Activated CD4-positive, alpha-beta T cell treated with anti-CD3 and anti-CD28 coated beads for 24 hours (primary cell): ENCODE results near the gene PODN.

Experiments used
- DNase-seq, 2 donors: peaks; one replicate each; pipeline ENCODE4 v3.0.0-alpha.2; 2020; ENCODE audit warnings: low read depth in 2 of 2

PODN gene

GRCh38 chr1:53114581-53115400, 52.8 kb downstream of the PODN start:
- DNase-seq, result no peak

GRCh38 chr1:53115403-53116306, 53.6 kb downstream of the PODN start:
- DNase-seq, result no peak

- DNase-seq, result no peak
Measured at GRCh38 chr1:53116307-53116810, 54.3 kb downstream of the PODN start.

GRCh38 chr1:53116933-53117600, 55.1 kb downstream of the PODN start:
- no peak for DNase-seq

GRCh38 chr1:53117836-53118235, 55.8 kb downstream of the PODN start:
- DNase-seq, result no peak

GRCh38 chr1:53120659-53121058, 58.6 kb downstream of the PODN start:
- DNase-seq, result no peak

- DNase-seq, result no peak
Measured at GRCh38 chr1:53121319-53122172, 59.5 kb downstream of the PODN start.

- no peak for DNase-seq
Measured at GRCh38 chr1:53122201-53122885, 60.3 kb downstream of the PODN start.

GRCh38 chr1:53122961-53123413, 61.0 kb downstream of the PODN start:
- no peak for DNase-seq

GRCh38 chr1:53123453-53124140, 61.6 kb downstream of the PODN start:
- DNase-seq, result no peak

GRCh38 chr1:53125122-53125521, 63.1 kb downstream of the PODN start:
- DNase-seq, result no peak

GRCh38 chr1:53125623-53126360, 63.8 kb downstream of the PODN start:
- no peak for DNase-seq

- no peak for DNase-seq
Measured at GRCh38 chr1:53126495-53126894, 64.5 kb downstream of the PODN start.

GRCh38 chr1:53127546-53127945, 65.5 kb downstream of the PODN start:
- DNase-seq, result no peak

GRCh38 chr1:53128401-53128800, 66.4 kb downstream of the PODN start:
- no peak for DNase-seq

GRCh38 chr1:53129891-53130597, 68.0 kb downstream of the PODN start:
- no peak for DNase-seq

- DNase-seq, result no peak
Measured at GRCh38 chr1:53130598-53130877, 68.5 kb downstream of the PODN start.

GRCh38 chr1:53130878-53131589, 69.0 kb downstream of the PODN start:
- no peak for DNase-seq
